Caco-2 (cell line): Measurements from ENCODE around the gene PRKAG2. TPM values are rescaled to one million over a fixed set of nuclear protein-coding genes. Genes with fewer than 3 reads are reported as not detected.

Experiments
- BruUV-seq: library from RNA; stranded (reverse); fragments of 400-500 nt; replicated peaks from 2 replicates; lab custom pipeline; 2021; lab: Mats Ljungman, UMichigan
- CTCF ChIA-PET: fragments of 300-600 bp; sonication (Branson Sonifier 250); formaldehyde crosslinking; loops from one replicate; lab custom pipeline; 2022; ENCODE audit warnings: antibody characterized with exemption; lab: Charles Lee
- POLR2A ChIA-PET: fragments of 300-600 bp; sonication (Branson Sonifier 250); formaldehyde crosslinking; loops from one replicate; lab custom pipeline; 2022; ENCODE audit warnings: antibody characterized with exemption; lab: Charles Lee
- DNase-seq, 2 experiments: peaks; one replicate each; pipeline versions ENCODE4 v3.0.0 to v3.0.0-alpha.2; 2020 to 2022
- H3K27me3 ChIP-seq: replicated peaks from 2 replicates; pipeline ENCODE4 v1.6.0; 2011; ENCODE audit warnings: low read length; ENCODE audit not compliant: control insufficient read depth, insufficient read depth
- H3K36me3 ChIP-seq: 2 replicates; pipeline ENCODE4 v1.5.1; 2011; ENCODE audit warnings: low read length; ENCODE audit not compliant: control insufficient read depth, insufficient read depth
- H3K4me1 ChIP-seq: fragments of 250-450 bp; sonication (Bioruptor Pico); 2 replicates; pipeline ENCODE4 v1.5.1; 2020; ENCODE audit warnings: mild to moderate bottlenecking
- H3K4me3 ChIP-seq: 2 replicates; pipeline ENCODE4 v1.5.1; 2011; ENCODE audit warnings: low read depth, mild to moderate bottlenecking, control low read depth, low read length
- H3K9me3 ChIP-seq: fragments of 250-450 bp; sonication (Bioruptor Pico); 2 replicates; pipeline ENCODE4 v1.5.1; 2020; ENCODE audit warnings: mild to moderate bottlenecking, moderate library complexity
- H3K27ac Mint-ChIP-seq: one replicate; pipeline ENCODE4 v1.8.0; 2022; ENCODE audit warnings: mixed read lengths; ENCODE audit not compliant: unreplicated experiment
- H3K27me3 Mint-ChIP-seq: one replicate; pipeline ENCODE4 v1.8.0; 2022; ENCODE audit warnings: mixed read lengths; ENCODE audit not compliant: insufficient read depth, unreplicated experiment
- H3K36me3 Mint-ChIP-seq: one replicate; pipeline ENCODE4 v1.8.0; 2022; ENCODE audit warnings: mild to moderate bottlenecking, mixed read lengths; ENCODE audit not compliant: insufficient read depth, unreplicated experiment
- H3K4me1 Mint-ChIP-seq: one replicate; pipeline ENCODE4 v1.8.0; 2022; ENCODE audit warnings: low read depth, mixed read lengths; ENCODE audit not compliant: unreplicated experiment
- H3K4me3 Mint-ChIP-seq: one replicate; pipeline ENCODE4 v1.8.0; 2022; ENCODE audit warnings: mild to moderate bottlenecking, moderate library complexity, mixed read lengths; ENCODE audit not compliant: unreplicated experiment
- H3K9me3 Mint-ChIP-seq: one replicate; pipeline ENCODE4 v1.8.0; 2022; ENCODE audit warnings: mixed read lengths; ENCODE audit not compliant: unreplicated experiment
- CTCF ChIP-seq, 2 experiments: fragments of 200-600 bp in 1 of 2; IDR thresholded peaks; 1 replicate in 1 of 2; 2 replicates in 1 of 2; pipeline versions ENCODE4 v1.5.1 to v1.8.0; 2011 to 2022; ENCODE audit warnings: antibody characterized with exemption in 1 of 2, control low read depth in 1 of 2, inconsistent platforms in 1 of 2, low read depth in 1 of 2, low read length in 1 of 2, mild to moderate bottlenecking in 1 of 2, moderate library complexity in 1 of 2; ENCODE audit not compliant: insufficient read depth in 1 of 2, severe bottlenecking in 1 of 2, unreplicated experiment in 1 of 2
- intact Hi-C: fragments of 100-400 bp; cut with micrococcal nuclease; formaldehyde crosslinking; loops from one replicate; pipeline ENCODE4 v1.10.0; 2022; ENCODE audit not compliant: unreplicated experiment
- total RNA-seq: library from RNA; stranded (reverse); gene quantifications from 2 replicates; pipeline ENCODE4 v1.2.3, GENCODE V29; 2022

PRKAG2 gene
- total RNA-seq, 1 experiment from 2014 or later, result 15.9 TPM

DNA sequence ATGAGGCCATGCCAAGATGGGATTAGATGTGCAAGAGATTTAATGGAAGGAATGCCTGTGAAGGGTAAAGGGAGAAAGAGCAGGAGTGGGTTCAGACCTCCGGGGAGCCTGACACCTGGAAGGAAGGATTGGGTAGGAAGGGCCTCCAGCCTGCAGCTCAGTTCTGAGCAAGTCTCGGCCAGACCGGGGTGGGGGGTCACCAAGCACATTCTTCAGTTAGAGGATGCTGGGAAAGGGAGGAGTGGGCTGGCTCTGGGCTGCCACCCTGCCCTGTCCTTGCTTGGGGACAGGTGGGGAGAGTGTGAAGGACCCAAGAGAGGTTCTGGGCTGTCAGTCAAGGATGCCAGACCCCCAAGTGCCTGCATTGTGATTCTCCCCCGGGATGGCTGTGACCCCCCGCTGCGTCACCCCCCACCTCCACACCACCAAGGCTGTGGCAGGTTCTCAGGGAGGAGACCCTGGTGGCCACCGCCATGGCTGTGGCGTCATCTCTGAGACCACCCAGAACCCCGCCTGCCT is 16.5 kb upstream of the PRKAG2 start:
- BruUV-seq, result no TSS peak
- peak in 1 of 2 experiments; percentile 13 for DNase-seq
- Mint-ChIP-seq H3K27me3 (peaks cover 9% of the 10 kb centered on the region), H3K36me3 (no peaks in the 10 kb centered on the region), H3K27ac (no peak overlapping the region), H3K9me3 (no peaks in the 10 kb centered on the region), H3K4me1 (peaks cover 6% of the 10 kb centered on the region), H3K4me3 (no peak overlapping the region)
- POLR2A ChIA-PET, result no interaction called here
- CTCF ChIA-PET, result no interaction called here
- no peaks in the 10 kb centered on the region for H3K4me1 ChIP-seq
- no peaks in the 10 kb centered on the region for H3K27me3 ChIP-seq
- H3K36me3 ChIP-seq, result no peaks in the 10 kb centered on the region
- H3K9me3 ChIP-seq, result no peaks in the 10 kb centered on the region
- TF ChIP-seq CTCF (IDR thresholded peaks at IDR 0.05; ENCODE audit: insufficient read depth in 1 of 2, low read depth in 1 of 2, low read length in 1 of 2, severe bottlenecking in 1 of 2, unreplicated experiment in 1 of 2), result no peak
- no peak overlapping the region for H3K4me3 ChIP-seq
- intact Hi-C loops, result no loop called here

DNA sequence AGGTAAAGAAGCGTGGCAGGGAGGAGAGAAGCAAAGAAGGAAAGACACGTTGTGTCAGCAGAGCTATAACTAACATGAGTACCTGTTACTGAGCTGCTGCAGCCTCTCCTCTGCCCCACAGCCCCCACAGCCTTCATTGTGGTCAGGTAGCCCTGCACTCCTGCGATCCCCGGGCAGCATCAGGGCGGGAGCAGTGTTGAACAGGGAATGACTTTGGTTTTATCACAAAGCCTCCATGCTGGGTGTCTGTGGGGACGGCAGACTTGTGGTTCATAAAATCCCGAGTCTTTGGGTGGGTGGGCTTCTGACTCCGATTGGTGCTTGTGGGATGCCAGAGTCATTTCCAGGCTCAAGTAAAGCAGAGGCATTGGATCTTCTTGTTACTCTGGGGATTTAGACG is 14.8 kb upstream of the PRKAG2 start:
- Histone ChIP-seq H3K4me1 (no peaks in the 10 kb centered on the region), H3K9me3 (no peaks in the 10 kb centered on the region), H3K4me3 (no peak overlapping the region), H3K27me3 (no peaks in the 10 kb centered on the region), H3K36me3 (no peaks in the 10 kb centered on the region)
- H3K4me3 Mint-ChIP-seq, result no peak overlapping the region
- no peak for TF ChIP-seq CTCF (IDR thresholded peaks at IDR 0.05; ENCODE audit: insufficient read depth in 1 of 2, low read depth in 1 of 2, low read length in 1 of 2, severe bottlenecking in 1 of 2, unreplicated experiment in 1 of 2)
- no peaks in the 10 kb centered on the region for H3K36me3 Mint-ChIP-seq
- peaks cover 11% of the 10 kb centered on the region for H3K27me3 Mint-ChIP-seq
- peaks cover 6% of the 10 kb centered on the region for H3K4me1 Mint-ChIP-seq
- POLR2A ChIA-PET, result no interaction called here
- intact Hi-C loops, result no loop called here
- CTCF ChIA-PET, result no interaction called here
- H3K9me3 Mint-ChIP-seq, result no peaks in the 10 kb centered on the region
- peak in 1 of 2 experiments; percentile 19 for DNase-seq
- no TSS peak for BruUV-seq
- no peak overlapping the region for H3K27ac Mint-ChIP-seq

GRCh38 chr7:151891182-151891581 is 14.3 kb upstream of the PRKAG2 start:
- ChIA-PET POLR2A (no interaction called here), CTCF (no interaction called here)
- no peaks in the 10 kb centered on the region for H3K27me3 ChIP-seq

More at GRCh38 chr7:151891182-151891581, 14.3 kb upstream of the PRKAG2 start:
- H3K4me1 Mint-ChIP-seq, result peaks cover 6% of the 10 kb centered on the region
- no peak for TF ChIP-seq CTCF (IDR thresholded peaks at IDR 0.05; ENCODE audit: insufficient read depth in 1 of 2, low read depth in 1 of 2, low read length in 1 of 2, severe bottlenecking in 1 of 2, unreplicated experiment in 1 of 2)
- no peaks in the 10 kb centered on the region for H3K9me3 ChIP-seq
- H3K27me3 Mint-ChIP-seq, result peaks cover 14% of the 10 kb centered on the region
- H3K4me3 ChIP-seq, result no peak overlapping the region
- H3K4me3 Mint-ChIP-seq, result no peak overlapping the region
- peak in 1 of 2 experiments; percentile 9 for DNase-seq
- no peaks in the 10 kb centered on the region for H3K4me1 ChIP-seq
- H3K9me3 Mint-ChIP-seq, result no peaks in the 10 kb centered on the region
- H3K27ac Mint-ChIP-seq, result no peak overlapping the region
- intact Hi-C loops, result no loop called here
- H3K36me3 Mint-ChIP-seq, result no peaks in the 10 kb centered on the region
- H3K36me3 ChIP-seq, result no peaks in the 10 kb centered on the region
- BruUV-seq, result no TSS peak
